Measurements from ENCODE around the gene RND2.
A peak's percentile ranks its signal among the peaks of the same experiment; 100 is the strongest.
"Not testable (repeated sequence)": the region's sequence is repeated elsewhere in the genome, so short reads cannot be mapped to it uniquely, and the experiment has no call there.

RND2 gene
- 0.77 to 1.2 (median 0.96) reads per million in 3 donors for total RNA-seq

- Histone ChIP-seq H3K27ac (ENCODE audit: insufficient read depth, low read length, poor library complexity, severe bottlenecking) (peak within 1 kb of the TSS; percentile 76), H3K4me3 (ENCODE audit: insufficient read depth, low read depth, low read length, poor library complexity, severe bottlenecking) (peak within 1 kb of the TSS; percentile 66), H3K27me3 (replicated peaks; ENCODE audit: control insufficient read depth, insufficient read depth, low read length, poor library complexity, severe bottlenecking) (no peaks in the 10 kb centered on the region), H3K9me3 (ENCODE audit: control insufficient read depth, low read length) (no peaks in the 10 kb centered on the region), H3K4me1 (ENCODE audit: control insufficient read depth, insufficient read depth, low read length, poor library complexity, severe bottlenecking) (peaks cover 9% of the 10 kb centered on the region), H3K36me3 (ENCODE audit: control insufficient read depth, insufficient read depth, low read length) (no peaks in the 10 kb centered on the region)
- peak; percentile 71 for DNase-seq
Observed at GRCh38 chr17:43024407-43025289, at the start of gene RND2. Gene RND2, plus strand, starts transcription at chr17:43025231. Its CDS starts 117 bp downstream, at chr17:43025348.

- no peaks in the 10 kb centered on the region for H3K36me3 ChIP-seq (ENCODE audit: control insufficient read depth, insufficient read depth, low read length)
- H3K4me1 ChIP-seq (ENCODE audit: control insufficient read depth, insufficient read depth, low read length, poor library complexity, severe bottlenecking): peaks cover 4% of the 10 kb centered on the region
- H3K27me3 ChIP-seq (replicated peaks; ENCODE audit: control insufficient read depth, insufficient read depth, low read length, poor library complexity, severe bottlenecking): no peaks in the 10 kb centered on the region
- H3K9me3 ChIP-seq (ENCODE audit: control insufficient read depth, low read length): no peaks in the 10 kb centered on the region
- DNase-seq: no peak
- no peak overlapping the region for H3K27ac ChIP-seq (ENCODE audit: insufficient read depth, low read length, poor library complexity, severe bottlenecking)
- H3K4me3 ChIP-seq (ENCODE audit: insufficient read depth, low read depth, low read length, poor library complexity, severe bottlenecking): no peak overlapping the region
Observed at GRCh38 chr17:42975265-42975664, 49.8 kb upstream of the RND2 start.

GRCh38 chr17:42975701-42976100 is 49.3 kb upstream of the RND2 start:
- H3K27me3 ChIP-seq (replicated peaks; ENCODE audit: control insufficient read depth, insufficient read depth, low read length, poor library complexity, severe bottlenecking); H3K4me3 ChIP-seq (ENCODE audit: insufficient read depth, low read depth, low read length, poor library complexity, severe bottlenecking); H3K4me1 ChIP-seq (ENCODE audit: control insufficient read depth, insufficient read depth, low read length, poor library complexity, severe bottlenecking); DNase-seq; H3K9me3 ChIP-seq (ENCODE audit: control insufficient read depth, low read length); H3K27ac ChIP-seq (ENCODE audit: insufficient read depth, low read length, poor library complexity, severe bottlenecking); H3K36me3 ChIP-seq (ENCODE audit: control insufficient read depth, insufficient read depth, low read length): not testable (repeated sequence)

GRCh38 chr17:42979511-42980273 is 45.3 kb upstream of the RND2 start, which contains the start of gene PTGES3L:
Gene PTGES3L, minus strand, starts transcription at chr17:42980080. Its CDS starts 27 bp downstream, at chr17:42980053.
- peak within 1 kb of the TSS; percentile 89 for H3K4me3 ChIP-seq (ENCODE audit: insufficient read depth, low read depth, low read length, poor library complexity, severe bottlenecking)
- H3K4me1 ChIP-seq (ENCODE audit: control insufficient read depth, insufficient read depth, low read length, poor library complexity, severe bottlenecking): peaks cover 13% of the 10 kb centered on the region
- no peaks in the 10 kb centered on the region for H3K27me3 ChIP-seq (replicated peaks; ENCODE audit: control insufficient read depth, insufficient read depth, low read length, poor library complexity, severe bottlenecking)
- peak in 2 of 3 donors; percentile 2 to 7 for DNase-seq
- peak within 1 kb of the TSS; percentile 78 for H3K27ac ChIP-seq (ENCODE audit: insufficient read depth, low read length, poor library complexity, severe bottlenecking)
- no peaks in the 10 kb centered on the region for H3K36me3 ChIP-seq (ENCODE audit: control insufficient read depth, insufficient read depth, low read length)
- H3K9me3 ChIP-seq (ENCODE audit: control insufficient read depth, low read length): no peaks in the 10 kb centered on the region

GRCh38 chr17:42980274-42980765 is 44.7 kb upstream of the RND2 start, which contains the start of gene RUNDC1:
Gene RUNDC1, plus strand, starts transcription at chr17:42980565. Its CDS starts 12 bp downstream, at chr17:42980577.
- peak; percentile 82 to 88 (median 84) for DNase-seq
- Histone ChIP-seq H3K27me3 (replicated peaks; ENCODE audit: control insufficient read depth, insufficient read depth, low read length, poor library complexity, severe bottlenecking) (no peaks in the 10 kb centered on the region), H3K9me3 (ENCODE audit: control insufficient read depth, low read length) (no peaks in the 10 kb centered on the region), H3K4me1 (ENCODE audit: control insufficient read depth, insufficient read depth, low read length, poor library complexity, severe bottlenecking) (peaks cover 13% of the 10 kb centered on the region), H3K36me3 (ENCODE audit: control insufficient read depth, insufficient read depth, low read length) (peaks cover 4% of the 10 kb centered on the region), H3K27ac (ENCODE audit: insufficient read depth, low read length, poor library complexity, severe bottlenecking) (peak within 1 kb of the TSS; percentile 78), H3K4me3 (ENCODE audit: insufficient read depth, low read depth, low read length, poor library complexity, severe bottlenecking) (peak within 1 kb of the TSS; percentile 89)

GRCh38 chr17:42980766-42981397 is 44.1 kb upstream of the RND2 start:
- peaks cover 9% of the 10 kb centered on the region for H3K36me3 ChIP-seq (ENCODE audit: control insufficient read depth, insufficient read depth, low read length)
- no peaks in the 10 kb centered on the region for H3K9me3 ChIP-seq (ENCODE audit: control insufficient read depth, low read length)
- peaks cover 13% of the 10 kb centered on the region for H3K4me1 ChIP-seq (ENCODE audit: control insufficient read depth, insufficient read depth, low read length, poor library complexity, severe bottlenecking)
- no peaks in the 10 kb centered on the region for H3K27me3 ChIP-seq (replicated peaks; ENCODE audit: control insufficient read depth, insufficient read depth, low read length, poor library complexity, severe bottlenecking)
- peak overlapping the region; percentile 89 for H3K4me3 ChIP-seq (ENCODE audit: insufficient read depth, low read depth, low read length, poor library complexity, severe bottlenecking)
- peak in 2 of 3 donors; percentile 11 to 49 for DNase-seq
- peak overlapping the region; percentile 78 for H3K27ac ChIP-seq (ENCODE audit: insufficient read depth, low read length, poor library complexity, severe bottlenecking)

- H3K27me3 ChIP-seq (replicated peaks; ENCODE audit: control insufficient read depth, insufficient read depth, low read length, poor library complexity, severe bottlenecking): no peaks in the 10 kb centered on the region
- H3K9me3 ChIP-seq (ENCODE audit: control insufficient read depth, low read length): no peaks in the 10 kb centered on the region
- H3K4me3 ChIP-seq (ENCODE audit: insufficient read depth, low read depth, low read length, poor library complexity, severe bottlenecking): no peak overlapping the region
- no peak for DNase-seq
- peaks cover 13% of the 10 kb centered on the region for H3K4me1 ChIP-seq (ENCODE audit: control insufficient read depth, insufficient read depth, low read length, poor library complexity, severe bottlenecking)
- no peak overlapping the region for H3K27ac ChIP-seq (ENCODE audit: insufficient read depth, low read length, poor library complexity, severe bottlenecking)
- H3K36me3 ChIP-seq (ENCODE audit: control insufficient read depth, insufficient read depth, low read length): peaks cover 15% of the 10 kb centered on the region
Observed at GRCh38 chr17:42982266-42982665, 42.8 kb upstream of the RND2 start.

GRCh38 chr17:42985225-42985624 is 39.8 kb upstream of the RND2 start:
- H3K27ac ChIP-seq (ENCODE audit: insufficient read depth, low read length, poor library complexity, severe bottlenecking): no peak overlapping the region
- no peak overlapping the region for H3K4me3 ChIP-seq (ENCODE audit: insufficient read depth, low read depth, low read length, poor library complexity, severe bottlenecking)
- H3K4me1 ChIP-seq (ENCODE audit: control insufficient read depth, insufficient read depth, low read length, poor library complexity, severe bottlenecking): peaks cover 9% of the 10 kb centered on the region
- no peak for DNase-seq
- H3K36me3 ChIP-seq (ENCODE audit: control insufficient read depth, insufficient read depth, low read length): peaks cover 42% of the 10 kb centered on the region
- no peaks in the 10 kb centered on the region for H3K9me3 ChIP-seq (ENCODE audit: control insufficient read depth, low read length)
- no peaks in the 10 kb centered on the region for H3K27me3 ChIP-seq (replicated peaks; ENCODE audit: control insufficient read depth, insufficient read depth, low read length, poor library complexity, severe bottlenecking)

- Histone ChIP-seq H3K36me3 (ENCODE audit: control insufficient read depth, insufficient read depth, low read length) (peaks cover 70% of the 10 kb centered on the region), H3K27me3 (replicated peaks; ENCODE audit: control insufficient read depth, insufficient read depth, low read length, poor library complexity, severe bottlenecking) (no peaks in the 10 kb centered on the region), H3K4me1 (ENCODE audit: control insufficient read depth, insufficient read depth, low read length, poor library complexity, severe bottlenecking) (no peaks in the 10 kb centered on the region), H3K4me3 (ENCODE audit: insufficient read depth, low read depth, low read length, poor library complexity, severe bottlenecking) (no peak overlapping the region), H3K27ac (ENCODE audit: insufficient read depth, low read length, poor library complexity, severe bottlenecking) (no peak overlapping the region), H3K9me3 (ENCODE audit: control insufficient read depth, low read length) (no peaks in the 10 kb centered on the region)
- DNase-seq: no peak
Observed at GRCh38 chr17:42989141-42989540, 35.9 kb upstream of the RND2 start.
